Cardiac fibroblast (primary cell): ENCODE measurements around the gene SPNS2.

Source experiments
- DNase-seq, 2 donors: peaks; one replicate each; pipeline versions ENCODE4 v3.0.0 to v3.0.0-alpha.2; 2010; ENCODE audit warnings: low read depth in 2 of 2
- H3K4me3 ChIP-seq, 2 donors: replicated peaks in 1 of 2; 1 replicate in 1 of 2; 2 replicates in 1 of 2; pipeline ENCODE4 v1.5.1; 2011; ENCODE audit warnings: low read depth in 2 of 2, low read length in 2 of 2, mild to moderate bottlenecking in 2 of 2, moderate library complexity in 1 of 2
- CTCF ChIP-seq: IDR thresholded peaks from one replicate; pipeline ENCODE4 v1.5.1; 2011; ENCODE audit warnings: low read depth, mild to moderate bottlenecking, low read length, inconsistent platforms

Gene SPNS2

GRCh38 chr17:4520894-4521600 lies 22.4 kb downstream of the SPNS2 start:
- DNase-seq: peak; percentile 19 to 41
- no peak overlapping the region for H3K4me3 ChIP-seq
- TF ChIP-seq CTCF: no peak

GRCh38 chr17:4522661-4523060 lies 24.0 kb downstream of the SPNS2 start:
- TF ChIP-seq CTCF: no peak
- H3K4me3 ChIP-seq: no peak overlapping the region
- DNase-seq: no peak

GRCh38 chr17:4523946-4524345 lies 25.3 kb downstream of the SPNS2 start:
- no peak overlapping the region for H3K4me3 ChIP-seq
- no peak for TF ChIP-seq CTCF
- DNase-seq: no peak

- no peak overlapping the region for H3K4me3 ChIP-seq
- no peak for DNase-seq
- TF ChIP-seq CTCF: no peak
Measured at GRCh38 chr17:4525691-4526397, 27.2 kb downstream of the SPNS2 start.

GRCh38 chr17:4527134-4527533 lies 28.5 kb downstream of the SPNS2 start:
- H3K4me3 ChIP-seq: no peak overlapping the region
- DNase-seq: peak in 1 of 2 donors; percentile 31
- TF ChIP-seq CTCF: no peak

- no peak for DNase-seq
- TF ChIP-seq CTCF: no peak
- no peak overlapping the region for H3K4me3 ChIP-seq
Measured at GRCh38 chr17:4527566-4528125, 29.0 kb downstream of the SPNS2 start.
